Right forelimb (tissue), 1 donor: Measurements from ENCODE around the gene THUMPD3.

Experiments
- DNase-seq: peaks from one replicate; pipeline ENCODE4 v3.0.0-alpha.2; 2018

The THUMPD3 gene

GRCh38 chr3:9430733-9431132 is 67.9 kb downstream of the THUMPD3 start:
- DNase-seq = no peak

DNA sequence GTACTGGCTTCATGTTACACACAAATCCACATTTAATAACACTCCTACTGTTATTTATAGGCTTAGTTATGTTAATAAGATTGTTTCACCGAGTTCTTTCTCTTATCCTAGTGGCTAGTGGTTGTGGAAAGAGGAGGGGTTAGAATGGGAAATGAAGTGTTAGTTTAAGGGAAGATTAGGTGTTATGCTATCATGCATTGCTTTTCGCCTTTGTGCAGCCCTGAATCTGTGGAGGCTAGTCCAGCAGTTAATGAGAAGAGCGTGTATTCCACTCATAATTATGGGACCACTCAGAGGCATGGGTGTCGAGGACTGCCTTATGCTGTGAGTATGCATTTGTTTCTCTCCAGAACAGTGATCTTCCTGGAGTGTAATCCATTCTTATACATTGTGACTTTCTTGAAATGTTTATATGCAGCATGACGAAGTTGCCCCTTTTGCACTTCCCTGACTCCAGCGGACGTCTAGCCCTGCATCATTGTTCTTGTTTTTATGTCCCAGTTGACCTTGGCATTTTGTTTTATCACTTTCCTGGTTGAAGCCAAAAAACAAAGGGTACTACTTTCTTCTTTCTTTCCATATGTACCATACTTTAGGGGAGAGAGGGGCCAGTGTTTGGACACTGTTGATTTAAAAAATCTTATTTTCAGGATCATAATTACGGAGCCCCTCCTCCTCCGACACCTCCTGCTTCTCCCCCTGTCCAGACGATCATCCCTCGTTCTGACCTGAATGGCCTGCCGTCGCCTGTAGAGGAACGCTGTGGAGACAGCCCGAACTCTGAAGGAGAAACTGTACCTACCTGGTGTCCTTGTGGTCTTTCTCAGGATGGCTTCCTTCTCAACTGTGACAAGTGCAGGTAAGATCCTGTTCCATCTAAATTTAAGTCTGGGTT is 71.0 kb downstream of the THUMPD3 start:
- DNase-seq = no peak

- DNase-seq = no peak
Measured at GRCh38 chr3:9435316-9435715, 72.5 kb downstream of the THUMPD3 start.
